AG09309 (cell line): ENCODE measurements around the gene OGT.

Experiments
- DNase-seq: peaks from one replicate; pipeline ENCODE4 v3.0.0-alpha.2; 2010; ENCODE audit warnings: low read depth
- H3K4me3 ChIP-seq: 2 replicates; pipeline ENCODE4 v1.5.1; 2011; ENCODE audit warnings: mild to moderate bottlenecking, low read depth, low read length, moderate library complexity; ENCODE audit not compliant: control insufficient read depth
- CTCF ChIP-seq: IDR thresholded peaks from 2 replicates; pipeline ENCODE4 v1.5.1; 2011; ENCODE audit warnings: mild to moderate bottlenecking, low read depth, low read length, inconsistent platforms; ENCODE audit not compliant: insufficient read depth, control insufficient read depth; ENCODE audit errors: missing control alignments

The OGT gene

GRCh38 chrX:71532078-71532752, 689 bp upstream of the OGT start:
- H3K4me3 ChIP-seq: peak overlapping the region; percentile 34
- no peak for TF ChIP-seq CTCF
- no peak for DNase-seq

- no peak for TF ChIP-seq CTCF
- DNase-seq: no peak
- H3K4me3 ChIP-seq: peak overlapping the region; percentile 82
Observed at GRCh38 chrX:71533516-71533850, 579 bp downstream of the OGT start.

DNA sequence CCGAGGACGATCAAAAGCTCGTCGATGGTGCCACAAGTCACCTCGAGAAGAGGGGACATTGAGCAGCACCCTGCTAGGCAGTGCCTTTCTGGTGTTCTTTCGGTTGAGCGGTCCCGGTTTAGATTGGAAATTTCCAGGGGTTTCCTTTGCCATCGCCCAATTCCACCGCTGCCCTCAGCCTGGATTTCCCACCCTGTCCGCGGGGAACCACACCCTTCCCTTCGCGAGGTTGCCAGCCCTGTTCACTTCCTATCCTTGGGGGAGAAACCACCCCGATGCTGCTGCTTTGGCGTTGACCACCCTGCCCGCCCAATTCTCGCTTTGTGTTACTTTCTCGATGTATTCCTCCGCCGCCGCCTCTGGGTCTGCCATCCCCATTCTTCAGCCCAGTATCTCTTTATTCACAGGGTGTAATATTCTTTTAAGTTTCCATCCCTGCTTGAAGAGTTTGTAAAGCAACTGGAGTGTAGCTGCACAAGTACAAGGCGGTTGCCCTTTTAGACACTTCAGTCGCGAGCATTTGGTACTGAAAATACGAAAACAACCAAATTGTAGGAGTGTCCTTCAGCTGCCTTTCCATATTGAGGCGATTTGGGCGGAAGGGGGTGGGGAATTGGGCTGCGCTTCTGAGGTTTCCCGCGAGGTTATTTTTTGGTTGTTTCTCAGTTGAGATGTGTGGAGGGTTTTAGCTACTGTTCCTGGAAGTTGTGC, 1.1 kb downstream of the OGT start:
- no peak for TF ChIP-seq CTCF
- no peak for DNase-seq
- peak overlapping the region; percentile 82 for H3K4me3 ChIP-seq

GRCh38 chrX:71534773-71535544, 2.1 kb downstream of the OGT start:
- no peak for TF ChIP-seq CTCF
- DNase-seq: no peak
- peak overlapping the region; percentile 82 for H3K4me3 ChIP-seq

- H3K4me3 ChIP-seq: peak overlapping the region; percentile 25
- no peak for TF ChIP-seq CTCF
- DNase-seq: no peak
Observed at GRCh38 chrX:71536285-71536684, 3.4 kb downstream of the OGT start.

- H3K4me3 ChIP-seq: no peak overlapping the region
- TF ChIP-seq CTCF: no peak
- no peak for DNase-seq
Observed at GRCh38 chrX:71537743-71538142, 4.8 kb downstream of the OGT start.
